AG08396 (cell line): ENCODE measurements around the gene ADRM1.
A peak's percentile ranks its signal among the peaks of the same experiment; 100 is the strongest.

Experiments used
- DNase-seq: peaks from one replicate; pipeline ENCODE4 v3.0.0; 2012; ENCODE audit warnings: low spot score, mixed read lengths

Gene ADRM1

DNA sequence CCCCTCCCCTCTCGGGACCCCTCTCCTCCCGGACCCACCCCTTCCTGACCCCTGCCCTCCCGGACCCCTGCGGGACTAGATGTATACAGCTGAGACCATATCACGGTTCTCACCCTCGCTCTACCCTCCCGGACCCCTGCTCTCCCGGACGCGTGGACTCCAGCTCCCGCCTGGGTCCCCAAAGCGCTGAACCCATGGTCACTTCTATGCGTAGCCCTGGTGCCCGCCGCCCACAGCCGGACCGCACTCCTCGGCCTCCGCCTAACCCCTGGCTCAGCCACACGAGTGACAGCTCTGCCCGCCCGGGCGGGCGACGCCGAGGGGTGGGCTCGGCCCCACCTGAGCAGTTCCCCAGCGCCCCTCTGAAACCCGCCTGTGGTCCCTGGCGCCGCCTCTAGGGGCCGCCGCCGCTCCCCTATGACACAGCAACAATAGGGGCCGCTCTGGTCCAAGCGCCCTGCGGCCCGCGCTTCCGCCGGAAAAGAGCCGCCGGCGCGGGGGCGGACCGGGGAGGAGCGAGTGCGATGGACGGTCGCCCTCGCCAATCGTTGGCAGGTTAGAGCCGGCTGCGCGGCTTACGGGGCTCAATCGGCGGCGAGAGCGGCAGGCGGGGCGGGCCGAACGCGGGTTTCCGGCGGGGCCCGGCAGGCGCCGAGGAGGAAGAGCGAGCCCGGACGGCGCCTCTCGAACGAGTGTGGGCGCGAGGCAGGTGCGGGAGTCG, at the start of gene ADRM1:
Gene ADRM1, plus strand, starts transcription at position 657 of the 721 bp plus-strand sequence. CDS start 572 bp downstream, outside the sequence.
- DNase-seq = peak; percentile 100

GRCh38 chr20:62253398-62253797, 49.4 kb upstream of the ADRM1 start:
- no peak for DNase-seq

DNA sequence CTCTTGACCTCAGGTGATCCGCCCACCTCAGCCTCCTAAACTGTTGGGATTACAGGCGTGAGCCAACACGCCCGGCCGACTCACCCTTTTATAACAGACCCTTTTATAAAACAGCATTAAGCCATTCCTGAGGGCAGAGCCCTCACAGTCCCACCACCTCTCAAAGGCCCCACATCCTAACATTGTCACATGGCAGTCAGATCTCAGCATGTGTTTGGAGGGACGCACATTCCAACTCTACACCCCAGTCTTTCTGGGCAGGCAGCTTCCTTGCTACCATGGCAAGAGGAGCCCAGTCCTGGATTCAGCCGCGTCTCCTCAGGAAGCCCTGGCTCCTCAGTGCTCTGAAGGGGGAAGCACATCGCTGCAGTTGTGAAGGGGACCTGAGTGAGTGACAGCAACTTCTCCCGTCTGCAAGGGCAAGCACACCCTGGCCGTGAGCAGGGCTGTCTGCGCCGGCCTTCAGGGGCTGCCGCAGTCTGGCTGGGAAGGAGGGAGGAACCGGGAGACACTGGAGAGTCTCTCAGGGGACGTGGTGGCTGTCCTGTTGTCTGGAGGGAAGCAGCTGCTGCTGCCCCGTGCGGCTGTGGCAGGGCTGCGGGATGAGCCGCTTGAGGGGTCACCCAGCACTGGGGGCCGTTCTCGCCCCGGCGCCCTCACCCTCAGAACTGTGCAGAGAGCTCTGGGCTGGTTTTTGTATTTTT, 48.6 kb upstream of the ADRM1 start:
- no peak for DNase-seq

GRCh38 chr20:62255976-62256375, 46.8 kb upstream of the ADRM1 start:
- no peak for DNase-seq

DNA sequence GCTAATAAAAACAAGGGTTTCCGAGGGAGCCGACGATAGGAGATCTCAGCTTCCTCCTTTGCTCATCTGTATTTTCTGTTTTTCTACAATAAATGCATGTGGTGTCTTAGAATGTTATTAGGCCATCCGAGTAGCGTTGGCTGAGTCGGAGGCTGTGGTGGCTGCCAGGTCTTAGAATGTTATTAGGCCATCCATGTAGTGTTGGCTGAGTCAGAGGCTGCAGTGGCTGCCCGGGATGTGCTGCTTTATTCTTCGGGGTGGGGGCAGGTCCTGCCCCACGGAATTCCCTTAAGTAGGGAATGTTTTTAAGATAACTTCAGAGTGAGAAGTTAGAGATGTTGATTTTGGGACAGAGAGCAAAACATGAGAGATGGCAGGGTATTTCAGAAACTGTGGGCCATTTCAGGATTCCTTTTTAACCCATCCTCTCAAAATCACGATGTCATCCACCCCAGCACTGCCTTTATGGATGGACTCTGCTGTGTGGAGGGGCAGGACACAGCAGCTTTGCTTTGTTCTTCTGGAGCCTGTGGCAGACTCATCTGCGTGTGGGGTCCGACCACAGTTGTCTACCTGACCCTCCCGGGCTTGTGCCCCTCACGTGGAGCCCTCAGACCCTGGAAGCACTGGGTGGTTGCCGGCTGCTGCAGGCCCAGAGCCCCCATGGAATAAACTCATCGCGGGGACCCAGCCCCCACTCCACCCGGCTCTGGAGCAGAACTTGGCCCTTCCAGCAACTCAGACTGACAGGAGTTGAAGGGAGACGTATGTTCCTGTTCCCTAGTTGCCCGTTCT, 44.1 kb upstream of the ADRM1 start:
- DNase-seq = peak; percentile 89

DNA sequence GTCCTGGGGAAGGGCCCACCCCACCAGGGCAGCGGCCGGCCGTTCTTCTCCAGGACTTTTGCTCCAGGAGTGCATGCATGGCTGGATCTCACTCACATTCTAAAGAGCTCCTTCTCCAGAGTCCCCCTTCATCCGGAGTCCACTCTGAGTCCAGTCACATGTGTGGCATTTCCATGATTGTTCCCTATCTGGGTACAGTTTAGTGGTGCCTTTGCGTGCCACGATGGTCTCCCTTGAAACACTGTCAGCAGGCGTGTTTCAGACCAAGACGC, 43.6 kb upstream of the ADRM1 start:
- no peak for DNase-seq

- no peak for DNase-seq
Measured at GRCh38 chr20:62262064-62262463, 40.7 kb upstream of the ADRM1 start.

DNA sequence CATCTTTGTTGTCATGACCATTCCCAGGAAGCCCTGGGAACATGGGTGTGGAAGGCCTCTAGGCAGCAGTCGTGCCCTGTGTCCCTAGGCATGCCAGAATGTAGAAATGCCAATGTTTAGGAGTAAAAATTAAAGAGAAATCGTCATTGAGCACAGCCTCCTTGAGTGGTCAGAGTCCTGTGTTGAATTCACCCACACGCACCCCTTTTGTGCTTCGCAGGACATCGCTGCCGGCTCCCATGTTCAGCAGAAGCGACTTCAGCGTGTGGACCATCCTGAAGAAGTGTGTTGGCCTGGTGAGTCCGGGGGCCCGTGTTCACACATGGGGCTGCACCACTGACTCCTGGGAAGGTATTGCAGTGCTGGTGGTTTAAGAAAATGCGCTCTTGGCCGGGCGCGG, 39.4 kb upstream of the ADRM1 start:
- DNase-seq = no peak

- DNase-seq = no peak
Measured at GRCh38 chr20:62265365-62265764, 37.4 kb upstream of the ADRM1 start.

DNA sequence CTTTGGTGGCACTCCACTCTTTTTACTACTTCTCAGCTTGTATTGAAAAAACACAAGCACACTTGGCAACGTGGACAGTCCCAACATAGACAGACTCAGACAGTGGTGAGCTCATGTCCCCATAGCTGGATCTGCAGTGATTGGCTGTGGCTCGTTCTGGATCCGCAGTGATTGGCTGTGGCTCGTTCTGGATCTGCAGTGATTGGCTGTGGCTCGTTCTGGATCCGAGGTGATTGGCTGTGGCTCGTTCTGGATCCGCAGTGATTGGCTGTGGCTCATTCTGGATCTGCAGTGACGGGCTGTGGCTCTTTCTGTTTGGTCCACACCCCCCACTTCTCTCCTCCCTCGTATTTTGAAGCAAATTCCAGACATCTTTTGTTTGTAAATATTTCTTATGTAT, 36.5 kb upstream of the ADRM1 start:
- no peak for DNase-seq

DNA sequence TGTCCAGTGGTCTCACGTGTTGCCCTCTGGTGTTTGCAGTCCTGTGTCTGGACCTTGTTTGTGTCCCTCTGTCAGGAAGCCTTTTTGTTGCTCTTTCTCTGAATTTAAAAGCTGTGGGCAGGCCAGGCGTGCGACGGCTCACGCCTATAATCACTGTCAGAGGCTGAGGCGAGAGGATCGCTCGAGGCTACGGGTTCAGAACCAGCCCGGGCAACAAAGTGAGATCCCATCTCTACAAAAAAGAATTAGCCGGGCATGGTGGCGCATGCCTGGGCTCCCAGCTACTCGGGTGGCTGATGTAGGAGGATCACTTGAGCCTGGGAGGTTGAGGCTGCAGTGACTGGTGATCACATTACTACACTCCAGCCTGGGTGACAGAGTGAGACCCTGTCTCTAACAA, 35.9 kb upstream of the ADRM1 start:
- DNase-seq = no peak

DNA sequence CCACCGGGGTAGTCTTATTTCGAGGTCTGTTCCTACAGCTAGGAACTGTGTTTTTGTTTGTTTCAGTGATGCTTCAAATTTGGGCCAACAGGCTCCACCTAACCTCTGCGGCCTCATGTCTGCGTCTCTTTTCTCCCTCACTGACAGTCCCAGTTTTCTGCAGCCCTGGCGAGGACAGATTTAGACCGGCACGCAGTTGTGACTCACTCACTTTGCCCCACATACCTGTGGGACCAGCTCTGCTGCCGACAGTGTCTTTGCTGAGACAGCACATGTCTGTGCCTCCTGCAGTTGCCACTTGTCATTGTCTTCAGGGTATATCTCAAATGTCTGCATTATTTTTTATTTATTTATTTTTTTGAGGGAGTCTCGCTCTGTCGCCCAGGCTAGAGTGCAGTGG, 35.3 kb upstream of the ADRM1 start:
- DNase-seq = no peak

DNA sequence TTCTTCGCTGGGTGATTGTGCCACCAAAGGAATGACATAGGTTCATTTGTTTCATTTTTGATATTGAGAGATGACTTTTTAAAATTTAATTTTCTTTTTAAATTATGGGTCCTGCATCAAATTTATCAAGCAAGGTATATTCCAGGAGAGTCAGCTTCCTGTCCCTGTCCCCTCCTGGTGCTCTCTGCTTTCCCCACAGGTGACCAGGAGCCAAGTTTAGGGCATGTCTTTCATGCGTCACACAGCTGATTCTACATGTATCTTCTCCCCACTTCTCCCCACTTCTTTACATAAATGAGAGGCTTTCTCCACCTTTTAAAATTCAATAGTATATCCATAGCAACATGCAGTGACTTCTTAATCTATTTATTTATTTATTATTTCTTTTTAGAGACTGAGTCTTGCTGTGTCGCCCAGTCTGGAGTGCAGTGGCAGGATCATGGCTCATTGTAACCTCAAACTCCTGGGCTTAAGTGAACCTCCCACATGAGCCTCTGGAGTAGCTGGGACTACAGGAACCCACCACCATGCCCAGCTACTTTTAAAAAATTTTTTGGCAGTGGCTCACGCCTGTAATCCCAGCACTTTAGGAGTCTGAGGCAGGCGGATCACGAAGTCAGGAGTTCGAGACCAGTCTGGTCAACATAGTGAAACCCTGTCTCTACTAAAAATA, 34.4 kb upstream of the ADRM1 start:
- DNase-seq = no peak

DNA sequence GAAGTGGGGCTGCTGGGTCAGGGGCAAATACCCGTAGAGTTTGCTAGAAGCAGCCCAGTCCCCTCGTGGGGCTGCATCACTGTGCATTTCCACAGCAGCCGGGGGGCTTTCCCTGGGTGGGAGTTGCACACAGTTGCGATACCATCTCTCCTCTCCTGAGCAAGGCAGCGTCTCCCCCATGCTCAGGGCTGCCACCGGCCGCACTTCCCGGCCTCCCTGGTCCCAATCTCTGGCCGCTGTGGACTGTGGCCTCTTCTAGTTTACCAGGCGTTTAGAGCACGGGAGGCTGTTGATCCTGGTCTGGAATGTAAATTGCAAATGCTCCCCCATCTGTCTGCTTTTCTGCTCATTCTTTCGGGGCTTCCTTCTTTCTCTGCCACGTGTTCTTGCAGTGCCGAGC, 33.4 kb upstream of the ADRM1 start:
- DNase-seq = no peak

GRCh38 chr20:62269871-62270270, 32.9 kb upstream of the ADRM1 start:
- DNase-seq = no peak

DNA sequence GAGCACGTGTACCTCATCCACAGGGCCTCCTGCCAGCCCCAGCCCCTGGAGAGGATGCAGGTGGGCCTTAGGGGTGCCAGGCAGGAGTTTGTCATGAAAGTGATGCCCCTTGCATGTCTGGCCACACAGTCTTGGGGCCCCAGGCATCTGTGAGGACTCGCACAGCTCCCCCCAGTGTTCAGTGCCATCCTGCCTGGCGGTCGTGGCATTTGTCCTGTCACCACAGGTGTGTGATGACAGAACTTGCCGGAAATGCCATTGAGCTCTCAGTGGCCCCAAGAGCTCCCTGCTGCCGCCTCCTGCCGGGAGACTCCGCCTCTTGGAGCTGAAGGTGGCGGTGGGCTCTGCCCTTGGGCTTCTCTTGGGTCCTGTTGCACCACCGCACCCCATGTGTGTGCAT, 30.6 kb upstream of the ADRM1 start:
- no peak for DNase-seq

- no peak for DNase-seq
Measured at GRCh38 chr20:62273416-62273815, 29.4 kb upstream of the ADRM1 start.

- no peak for DNase-seq
Measured at GRCh38 chr20:62274332-62274950, 28.4 kb upstream of the ADRM1 start.

DNA sequence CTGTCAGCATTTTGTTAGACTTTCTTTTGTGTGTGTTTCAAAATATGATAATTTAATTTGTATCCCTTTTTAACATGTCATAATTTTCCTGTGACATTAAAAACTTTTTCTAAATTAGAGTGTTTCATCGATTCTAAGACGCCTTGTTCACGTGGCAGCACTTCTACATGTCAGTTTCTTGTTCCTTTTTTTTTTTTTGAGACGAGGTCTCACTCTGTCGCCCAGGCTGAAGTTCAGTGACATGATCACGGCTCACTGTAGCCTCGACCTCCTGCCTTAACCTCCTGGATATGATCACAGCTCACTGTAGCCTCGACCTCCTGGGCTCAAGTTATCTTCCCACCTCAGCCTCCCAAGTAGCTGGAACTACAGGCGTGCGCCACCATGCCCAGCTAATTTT, 27.6 kb upstream of the ADRM1 start:
- no peak for DNase-seq

- DNase-seq = no peak
Measured at GRCh38 chr20:62276439-62276838, 26.4 kb upstream of the ADRM1 start.

- DNase-seq = no peak
Measured at GRCh38 chr20:62277253-62277652, 25.5 kb upstream of the ADRM1 start.

DNA sequence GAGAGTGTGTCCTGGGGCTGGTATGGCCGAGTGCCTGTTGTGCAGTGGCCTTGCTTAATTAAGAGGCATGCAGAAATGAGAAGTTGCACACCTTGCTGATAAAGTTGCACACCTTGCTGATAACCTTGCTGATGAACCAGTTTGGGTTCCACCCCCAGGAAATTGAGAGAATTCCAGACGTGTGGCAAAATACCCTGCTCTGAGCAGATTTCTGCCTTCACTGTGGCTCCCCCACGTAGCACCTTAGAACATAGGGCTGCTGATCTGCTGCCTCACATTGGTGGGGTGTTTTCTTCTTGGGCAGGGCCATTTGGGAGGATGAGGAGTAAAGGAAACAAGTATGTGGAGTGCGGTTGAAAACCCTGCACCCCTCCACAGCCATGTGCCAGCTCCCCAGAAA, 22.5 kb upstream of the ADRM1 start:
- DNase-seq = no peak
